Effector CD4-positive, alpha-beta T cell (primary cell): ENCODE measurements around the gene DNAH17.

ENCODE experiments used
- DNase-seq: peaks from one replicate; pipeline ENCODE4 v3.0.0-alpha.2; 2020

The DNAH17 gene

GRCh38 chr17:78448356-78448993, 128.7 kb downstream of the DNAH17 start:
- DNase-seq, result no peak

DNA sequence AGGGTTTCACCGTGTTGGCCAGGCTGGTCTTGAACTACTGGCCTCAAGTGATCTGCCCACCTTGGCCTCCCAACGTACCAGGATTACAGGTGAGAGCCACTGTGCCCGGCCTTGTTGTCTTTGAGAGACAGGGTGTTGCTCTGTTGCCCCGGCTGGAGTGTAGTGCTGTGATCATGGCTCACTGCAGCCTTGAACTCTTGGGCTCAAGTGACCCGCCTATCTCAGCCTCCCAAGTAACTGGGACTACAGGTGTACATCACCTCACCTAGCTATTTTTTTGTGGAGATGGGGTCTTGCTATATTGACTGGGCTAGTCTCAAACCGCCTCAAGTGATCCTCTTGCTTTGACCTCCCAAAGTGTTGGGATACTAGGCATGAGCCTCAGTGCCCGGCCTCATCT, 130.4 kb downstream of the DNAH17 start:
- no peak for DNase-seq

DNA sequence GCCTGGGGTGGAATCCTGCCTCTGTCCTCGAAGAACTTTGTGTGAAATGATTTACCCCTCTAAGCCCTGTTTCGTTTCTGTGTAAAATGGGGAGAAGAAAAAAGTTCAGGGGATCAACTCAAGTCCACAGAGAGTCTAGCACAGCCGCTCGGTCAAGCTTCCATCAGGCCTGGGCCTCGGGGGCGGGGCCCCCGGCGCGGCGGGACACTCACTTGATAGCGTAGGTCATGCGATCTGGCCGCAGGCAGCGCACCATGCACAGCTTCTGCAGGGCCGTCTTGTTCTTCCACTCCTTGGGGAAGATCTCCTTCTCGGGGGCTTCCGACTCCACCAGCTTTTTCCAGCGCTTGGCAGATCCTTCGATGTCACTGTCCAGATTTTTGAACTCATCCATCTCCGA, 132.8 kb downstream of the DNAH17 start:
- no peak for DNase-seq

DNA sequence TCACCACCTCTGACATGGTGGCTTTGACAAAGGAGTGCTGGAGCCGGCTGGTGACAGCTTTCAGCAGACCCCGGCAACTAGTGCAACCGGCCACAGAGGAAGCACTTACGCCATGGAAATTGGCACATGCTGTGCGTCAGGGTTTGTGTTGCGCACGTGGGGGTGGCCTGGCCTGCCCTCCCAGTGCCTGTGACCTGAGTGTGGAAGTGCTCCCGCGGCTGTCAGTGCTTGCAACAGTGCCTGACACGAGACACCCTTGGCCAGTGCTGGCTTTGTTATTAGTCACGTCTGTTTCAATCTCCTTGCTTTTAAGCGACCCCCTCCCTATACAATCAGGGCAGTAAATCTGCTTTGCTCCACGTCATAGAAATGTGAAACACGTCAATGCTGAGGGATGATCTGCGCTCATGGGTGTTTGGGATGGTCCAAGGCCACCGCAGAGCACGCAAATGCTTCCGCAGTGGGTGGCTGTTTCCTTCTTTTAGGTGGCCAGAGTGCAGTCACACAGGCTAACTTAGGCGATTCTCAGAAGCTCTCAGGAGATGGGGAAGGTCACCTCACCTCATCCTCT, 134.5 kb downstream of the DNAH17 start:
- DNase-seq, result no peak

DNA sequence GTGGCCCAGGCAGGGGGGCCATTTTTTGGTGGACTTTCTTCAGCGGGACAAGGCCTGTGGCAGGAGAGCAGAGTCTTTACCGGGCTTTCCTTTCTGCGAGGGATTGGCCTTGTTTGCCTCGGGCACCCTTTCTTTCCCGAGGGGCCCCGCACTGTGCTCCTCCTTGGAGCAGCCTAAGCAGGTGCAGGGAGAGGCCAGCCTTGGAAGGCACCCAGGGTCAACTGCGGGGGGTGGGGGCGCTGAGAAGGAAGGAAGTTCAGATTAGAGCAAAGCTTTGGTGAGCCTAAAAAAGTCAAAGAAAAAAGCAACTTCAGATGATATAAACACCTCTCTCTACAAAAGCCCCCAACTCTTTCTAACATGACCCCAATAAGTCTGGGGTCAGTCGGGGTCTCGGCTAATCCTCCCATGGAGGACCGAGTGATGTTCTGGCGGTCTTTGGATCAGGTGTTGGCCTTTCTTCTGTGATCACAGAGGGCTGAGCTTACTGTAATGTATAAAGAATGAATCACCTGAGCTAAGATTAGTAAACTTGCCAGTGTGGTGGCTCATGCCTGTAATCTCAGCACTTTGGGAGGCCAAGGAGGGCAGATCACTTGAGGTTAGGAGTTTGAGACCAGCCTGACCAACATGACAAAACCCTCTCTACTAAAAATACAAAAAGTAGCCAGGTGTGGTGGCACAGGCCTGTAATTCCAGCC, 135.8 kb downstream of the DNAH17 start:
- no peak for DNase-seq

GRCh38 chr17:78438694-78439325, 138.4 kb downstream of the DNAH17 start:
- DNase-seq, result no peak

DNA sequence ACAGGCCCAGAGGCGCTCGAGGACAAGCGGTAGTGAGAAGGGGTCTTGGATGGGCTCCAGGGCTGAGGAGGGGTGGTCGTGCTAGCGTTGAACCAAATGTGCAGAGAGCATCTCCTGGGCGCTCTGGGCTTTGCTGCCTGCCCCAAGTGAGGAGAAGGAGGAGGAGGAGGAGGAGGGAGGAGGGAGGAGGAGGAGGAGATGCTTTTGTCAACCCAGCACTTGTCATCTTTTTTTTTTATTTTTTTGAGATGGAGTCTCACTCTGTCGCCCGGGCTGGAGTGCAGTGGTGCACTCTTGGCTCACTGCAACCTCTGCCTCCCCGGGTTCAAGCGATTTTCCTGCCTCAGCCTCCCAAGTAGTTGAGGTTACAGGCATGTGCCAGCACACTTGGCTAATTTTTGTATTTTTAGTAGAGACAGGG, 138.9 kb downstream of the DNAH17 start:
- DNase-seq, result no peak

- DNase-seq, result no peak
These were observed 139.6 kb downstream of the DNAH17 start for GRCh38 chr17:78437508-78438169.

DNA sequence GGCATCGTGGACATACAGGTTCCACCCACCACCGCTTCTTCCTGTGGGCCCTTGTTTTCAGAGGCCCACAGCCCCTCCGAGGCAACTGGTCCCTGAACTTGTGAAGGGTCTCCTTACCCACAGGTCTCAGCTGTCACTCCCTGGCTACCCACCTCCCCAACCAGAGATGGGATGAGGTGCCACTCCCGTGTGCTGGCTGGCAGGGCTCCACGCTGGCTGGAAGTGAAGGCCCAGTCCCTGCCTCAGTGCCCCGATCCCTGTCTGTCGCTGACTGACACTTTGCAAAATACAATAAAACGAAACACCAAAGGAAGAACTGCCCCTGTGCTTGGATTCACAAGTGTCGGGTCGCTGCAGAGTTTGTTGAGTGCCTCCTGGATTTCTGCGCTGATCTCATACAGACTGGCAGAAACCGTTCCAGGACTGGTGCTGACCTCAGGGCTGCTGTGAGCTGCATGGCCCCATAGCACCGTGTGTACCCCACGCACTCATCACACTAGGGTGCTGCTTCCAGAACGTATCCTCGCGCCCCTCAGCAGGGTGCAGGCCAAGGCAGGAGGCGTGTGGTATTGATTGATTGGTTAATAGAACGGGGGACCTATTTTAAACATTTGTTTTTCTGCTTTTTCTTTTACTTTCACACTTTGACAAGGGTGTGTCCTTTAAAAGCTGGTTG, 141.7 kb downstream of the DNAH17 start:
- DNase-seq, result no peak

- no peak for DNase-seq
These were observed 142.5 kb downstream of the DNAH17 start for GRCh38 chr17:78434455-78435329.

DNA sequence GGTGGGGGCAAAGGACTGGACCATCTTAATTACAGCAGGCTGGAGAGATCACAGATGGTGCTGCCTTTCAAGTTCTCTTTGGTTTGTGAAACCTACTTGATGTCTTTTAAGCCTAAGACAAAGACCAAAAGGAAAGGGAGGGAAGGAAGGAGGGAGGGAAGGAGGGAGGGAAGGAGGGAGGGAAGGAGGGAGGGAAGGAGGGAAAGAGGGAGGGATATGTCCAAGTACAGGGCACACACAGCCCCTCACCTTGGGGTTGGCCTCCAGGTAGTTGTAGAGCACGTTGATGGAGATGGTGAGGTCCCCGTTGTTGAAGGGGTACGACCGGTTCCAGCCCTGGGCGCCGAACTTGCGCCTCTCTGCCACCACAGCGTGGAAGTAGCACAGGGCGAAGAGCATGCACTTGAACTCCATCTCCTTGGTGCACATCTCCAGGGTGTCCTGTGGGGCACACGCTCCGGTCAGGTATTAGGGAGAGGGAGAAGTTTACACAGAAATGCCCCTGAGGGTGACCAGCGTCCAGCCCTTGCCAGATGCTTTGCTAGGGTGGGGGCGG, 143.3 kb downstream of the DNAH17 start:
- DNase-seq, result no peak

DNA sequence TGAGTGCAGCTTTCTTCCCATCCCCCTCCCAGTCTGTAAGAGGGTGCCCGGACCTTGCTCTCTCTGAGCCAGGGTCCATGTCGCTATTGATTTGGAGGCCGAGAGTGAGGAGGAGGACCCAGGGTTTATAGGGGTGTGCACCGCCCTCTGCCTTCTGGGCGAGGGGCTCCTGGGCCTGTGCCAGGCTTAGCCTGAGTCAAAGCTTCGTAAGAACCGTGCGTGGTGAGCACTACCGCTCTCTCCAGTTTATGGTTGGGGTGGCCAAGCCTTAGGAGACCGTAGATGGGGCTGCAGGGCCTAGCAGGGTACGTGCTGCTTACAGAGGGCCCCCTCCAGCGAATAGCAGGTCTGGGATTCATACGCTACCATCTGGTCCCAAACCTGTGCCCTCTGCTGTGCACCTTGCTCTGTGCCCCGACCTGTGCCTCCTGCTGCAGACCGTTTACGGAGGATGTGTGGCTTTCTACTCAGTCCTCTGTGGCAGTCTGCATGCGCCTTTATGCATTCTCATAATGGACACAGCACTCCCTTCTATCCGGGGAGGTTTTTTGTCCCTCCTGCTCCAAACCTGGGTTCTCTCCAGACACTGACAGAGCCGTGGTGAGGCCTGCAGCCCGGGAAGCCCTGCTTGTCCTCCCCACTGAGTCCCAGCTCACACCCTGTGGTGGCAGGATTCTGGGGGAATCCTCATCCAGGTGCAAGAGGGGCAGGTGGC, 144.0 kb downstream of the DNAH17 start:
- DNase-seq, result no peak

DNA sequence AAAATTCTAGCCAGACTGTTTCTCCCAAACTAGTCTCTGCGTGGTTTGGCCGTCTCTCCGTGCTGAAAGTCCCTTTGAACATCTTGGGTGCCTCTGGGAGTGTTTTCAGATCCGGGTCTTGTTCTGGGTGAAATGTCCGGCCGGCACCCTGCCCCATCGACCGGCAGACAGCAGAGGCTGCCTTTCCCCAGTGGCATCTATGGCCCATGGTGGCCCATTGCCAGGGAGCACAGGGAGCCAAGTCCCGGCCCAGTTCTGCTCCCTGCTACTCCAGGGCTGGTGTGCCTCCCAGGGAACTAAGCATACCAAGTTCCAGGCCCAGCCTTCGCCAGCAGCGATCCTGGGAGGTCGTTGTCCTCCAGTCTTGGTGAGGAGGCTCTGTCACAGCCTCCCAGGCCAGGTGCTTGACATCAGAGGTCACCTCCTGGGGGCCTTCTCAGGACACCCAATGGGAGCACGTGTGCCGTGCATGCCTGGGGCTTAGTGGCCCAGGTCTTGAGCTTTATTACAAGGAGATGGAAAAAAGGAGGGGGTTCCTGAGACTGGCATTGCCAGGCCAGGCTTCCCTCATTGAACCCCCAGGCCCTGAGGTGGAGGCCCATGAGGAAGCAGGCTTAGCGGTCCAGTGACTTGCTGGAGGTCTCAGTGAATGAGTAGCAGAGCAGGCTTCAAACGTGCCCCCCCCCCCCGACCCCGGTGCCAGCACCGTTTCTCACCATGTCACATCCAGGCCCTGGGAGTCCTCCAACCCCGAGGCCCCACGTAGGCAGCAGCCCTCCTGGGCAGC, 144.8 kb downstream of the DNAH17 start:
- no peak for DNase-seq

DNA sequence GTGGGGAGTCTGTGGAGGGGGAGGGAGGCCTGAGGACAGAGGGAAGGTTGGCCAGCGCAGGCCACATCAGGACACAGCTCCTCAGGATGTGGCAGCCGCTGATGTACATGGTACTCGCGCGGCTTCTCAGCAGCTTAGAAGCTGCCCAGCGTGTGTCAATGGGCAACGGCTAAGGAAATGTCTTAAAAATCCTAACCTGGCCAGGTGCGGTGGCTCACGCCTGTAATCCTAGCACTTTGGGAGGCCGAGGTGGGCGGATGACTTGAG, 145.6 kb downstream of the DNAH17 start:
- DNase-seq, result no peak

GRCh38 chr17:78430892-78431691, 146.1 kb downstream of the DNAH17 start:
- no peak for DNase-seq

GRCh38 chr17:78429618-78429995, 147.6 kb downstream of the DNAH17 start:
- DNase-seq, result no peak

- DNase-seq, result no peak
These were observed 148.2 kb downstream of the DNAH17 start for GRCh38 chr17:78428836-78429617.

- no peak for DNase-seq
These were observed 149.1 kb downstream of the DNAH17 start for GRCh38 chr17:78428025-78428575.
